Measurements from ENCODE around the gene SHOC1.

GRCh38 chr9:111842313-111842712 lies 47.6 kb upstream of the SHOC1 start:
- TF ChIP-seq REST (IDR thresholded peaks at IDR 0.05; ENCODE audit: low read depth): no peak
- no peak for TF ChIP-seq TAF1 (IDR thresholded peaks at IDR 0.05; ENCODE audit: low read depth)
- no peak for TF ChIP-seq EP300 (IDR thresholded peaks at IDR 0.05; ENCODE audit: borderline replicate concordance)
- no peak for TF ChIP-seq EGR1 (IDR thresholded peaks at IDR 0.05)
- TF ChIP-seq RAD21 (IDR thresholded peaks at IDR 0.05; ENCODE audit: low read depth): no peak
- no peak for TF ChIP-seq YY1 (IDR thresholded peaks at IDR 0.05; ENCODE audit: low read depth)
- TF ChIP-seq MAX (IDR thresholded peaks at IDR 0.05): no peak
- no peak for TF ChIP-seq CREB1 (IDR thresholded peaks at IDR 0.05; ENCODE audit: low read depth)

All from Ishikawa (cell line).